ENCODE results near the gene RPL10.

Gene RPL10

GRCh38 chrX:154429711-154430110 lies 31.5 kb downstream of the RPL10 start:
- Histone ChIP-seq H3K4me3 (ENCODE audit: low read depth, low read length, poor library complexity, severe bottlenecking) (peak overlapping the region; percentile 85), H3K36me3 (ENCODE audit: insufficient read depth, low read length) (peaks cover 15% of the 10 kb centered on the region; the same call in 1 of the 2 replicates), H3K27me3 (ENCODE audit: insufficient read depth, low read length) (no peaks in the 10 kb centered on the region), H3K9me2 (ENCODE audit: low read depth, low read length) (no peaks in the 10 kb centered on the region), H3K9me3 (ENCODE audit: low read length) (no peaks in the 10 kb centered on the region), H3K4me2 (ENCODE audit: low read length) (peak overlapping the region; percentile 98), H3K4me1 (ENCODE audit: insufficient read depth, low read length, severe bottlenecking) (peaks cover 16% of the 10 kb centered on the region), H3F3A (ENCODE audit: insufficient read depth, low read length) (no peaks in the 10 kb centered on the region), H2AFZ (ENCODE audit: low read length) (no peak overlapping the region), H3K27ac (ENCODE audit: low read depth, low read length, poor library complexity, severe bottlenecking) (no peak overlapping the region), H3K9ac (ENCODE audit: low read length) (peak overlapping the region; percentile 87; the same call in 1 of the 2 replicates), H4K20me1 (ENCODE audit: insufficient read depth, low read length) (no peaks in the 10 kb centered on the region), H3K79me2 (ENCODE audit: insufficient read depth, low read length) (no peaks in the 10 kb centered on the region)
- TF ChIP-seq EZH2 (IDR thresholded peaks at IDR 0.05; ENCODE audit: borderline replicate concordance, low read length): no peak
- TF ChIP-seq CTCF (IDR thresholded peaks at IDR 0.05; ENCODE audit: low read length): no peak

GRCh38 chrX:154430479-154430878 lies 32.3 kb downstream of the RPL10 start:
- no peak overlapping the region for H3K9ac ChIP-seq (ENCODE audit: low read length)
- no peak overlapping the region for H3K27ac ChIP-seq (ENCODE audit: low read depth, low read length, poor library complexity, severe bottlenecking)
- no peak overlapping the region for H3K4me2 ChIP-seq (ENCODE audit: low read length)

GRCh38 chrX:154430916-154431315 lies 32.7 kb downstream of the RPL10 start:
- no peaks in the 10 kb centered on the region for H3K27me3 ChIP-seq (ENCODE audit: insufficient read depth, low read length)
- H3K9me3 ChIP-seq (ENCODE audit: low read length): no peaks in the 10 kb centered on the region
- peaks cover 22% of the 10 kb centered on the region; the same call in 1 of the 2 replicates for H3K36me3 ChIP-seq (ENCODE audit: insufficient read depth, low read length)
- no peak overlapping the region for H3K27ac ChIP-seq (ENCODE audit: low read depth, low read length, poor library complexity, severe bottlenecking)
- no peaks in the 10 kb centered on the region for H3K9me2 ChIP-seq (ENCODE audit: low read depth, low read length)
- H2AFZ ChIP-seq (ENCODE audit: low read length): no peak overlapping the region
- TF ChIP-seq EZH2 (IDR thresholded peaks at IDR 0.05; ENCODE audit: borderline replicate concordance, low read length) (no peak), CTCF (IDR thresholded peaks at IDR 0.05; ENCODE audit: low read length) (no peak)
- no peaks in the 10 kb centered on the region for H4K20me1 ChIP-seq (ENCODE audit: insufficient read depth, low read length)
- peaks cover 18% of the 10 kb centered on the region for H3K4me1 ChIP-seq (ENCODE audit: insufficient read depth, low read length, severe bottlenecking)
- no peak overlapping the region for H3K9ac ChIP-seq (ENCODE audit: low read length)
- H3K4me2 ChIP-seq (ENCODE audit: low read length): no peak overlapping the region
- H3K4me3 ChIP-seq (ENCODE audit: low read depth, low read length, poor library complexity, severe bottlenecking): no peak overlapping the region
- H3F3A ChIP-seq (ENCODE audit: insufficient read depth, low read length): no peaks in the 10 kb centered on the region
- H3K79me2 ChIP-seq (ENCODE audit: insufficient read depth, low read length): no peaks in the 10 kb centered on the region

More at GRCh38 chrX:154430479-154430878, 32.3 kb downstream of the RPL10 start:
- Histone ChIP-seq H4K20me1 (ENCODE audit: insufficient read depth, low read length) (no peaks in the 10 kb centered on the region), H3K79me2 (ENCODE audit: insufficient read depth, low read length) (no peaks in the 10 kb centered on the region), H2AFZ (ENCODE audit: low read length) (no peak overlapping the region), H3K9me3 (ENCODE audit: low read length) (no peaks in the 10 kb centered on the region), H3K4me3 (ENCODE audit: low read depth, low read length, poor library complexity, severe bottlenecking) (no peak overlapping the region), H3F3A (ENCODE audit: insufficient read depth, low read length) (no peaks in the 10 kb centered on the region), H3K9me2 (ENCODE audit: low read depth, low read length) (no peaks in the 10 kb centered on the region), H3K4me1 (ENCODE audit: insufficient read depth, low read length, severe bottlenecking) (peaks cover 16% of the 10 kb centered on the region), H3K36me3 (ENCODE audit: insufficient read depth, low read length) (peaks cover 21% of the 10 kb centered on the region; the same call in 1 of the 2 replicates), H3K27me3 (ENCODE audit: insufficient read depth, low read length) (no peaks in the 10 kb centered on the region)
- no peak for TF ChIP-seq CTCF (IDR thresholded peaks at IDR 0.05; ENCODE audit: low read length)
- no peak for TF ChIP-seq EZH2 (IDR thresholded peaks at IDR 0.05; ENCODE audit: borderline replicate concordance, low read length)

Data from OCI-LY1 (cell line).